CD4-positive, alpha-beta T cell treated with Interleukin-15 for 4 hours (primary cell): ENCODE data around the gene SPOCK3.
"Not testable (repeated sequence)": the region's sequence is repeated elsewhere in the genome, so short reads cannot be mapped to it uniquely, and the experiment has no call there.

Experiments
- DNase-seq: peaks from one replicate; pipeline ENCODE4 v3.0.0-alpha.2; 2020; ENCODE audit warnings: low spot score

The SPOCK3 gene

DNA sequence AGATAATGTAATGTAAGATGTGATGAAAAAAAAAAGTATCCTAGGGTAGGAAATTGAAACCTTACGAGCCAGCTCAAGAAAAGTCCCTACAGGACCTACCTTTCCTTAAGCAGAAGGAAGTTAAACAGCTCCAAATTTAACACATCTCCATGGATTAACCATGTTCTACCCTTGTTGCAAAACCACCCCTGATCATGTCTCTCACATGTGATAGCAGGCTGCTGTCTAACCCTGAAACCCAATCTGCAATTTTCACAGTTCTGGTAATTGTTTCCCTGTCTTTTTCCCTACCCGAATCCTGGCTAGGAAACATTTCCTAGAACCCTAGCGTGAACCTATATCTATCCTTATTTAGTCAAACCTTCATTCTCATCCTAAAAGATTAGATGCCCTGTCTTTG lies 198.9 kb downstream of the SPOCK3 start:
- DNase-seq: no peak

- no peak for DNase-seq
Measured at GRCh38 chr4:167034983-167035382, 199.3 kb downstream of the SPOCK3 start.

- DNase-seq: no peak
Measured at GRCh38 chr4:167032871-167033270, 201.4 kb downstream of the SPOCK3 start.

- no peak for DNase-seq
Measured at GRCh38 chr4:167031534-167032156, 202.6 kb downstream of the SPOCK3 start.

- DNase-seq: no peak
Measured at GRCh38 chr4:167028976-167029375, 205.3 kb downstream of the SPOCK3 start.

- DNase-seq: no peak
Measured at GRCh38 chr4:167025670-167026069, 208.6 kb downstream of the SPOCK3 start.

DNA sequence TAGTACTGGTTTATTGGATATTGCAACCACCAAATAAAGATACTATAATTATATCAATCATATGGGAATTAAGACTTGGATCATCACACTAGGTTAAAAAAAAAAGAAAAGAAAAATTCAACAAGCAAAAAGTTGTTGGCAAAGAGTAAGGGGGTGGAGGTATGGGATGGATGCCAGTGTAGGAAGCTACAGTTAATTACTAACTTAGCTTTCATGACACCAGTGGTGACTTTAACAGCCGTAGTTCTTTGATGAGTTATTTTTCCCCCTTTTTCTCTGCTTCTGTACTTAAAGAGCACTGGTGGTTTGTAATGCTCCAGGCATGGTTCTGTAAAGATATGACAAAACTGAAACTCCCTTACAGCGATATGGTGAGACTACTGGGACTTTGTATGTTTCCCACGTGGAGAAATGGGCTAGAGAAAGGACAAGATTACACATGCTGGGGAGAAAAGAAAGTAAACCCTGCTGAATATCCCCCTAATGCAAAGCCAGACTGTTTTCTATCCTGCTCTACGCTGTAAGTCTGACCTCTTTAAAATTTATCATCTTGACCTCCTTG lies 210.8 kb downstream of the SPOCK3 start:
- DNase-seq: no peak

DNA sequence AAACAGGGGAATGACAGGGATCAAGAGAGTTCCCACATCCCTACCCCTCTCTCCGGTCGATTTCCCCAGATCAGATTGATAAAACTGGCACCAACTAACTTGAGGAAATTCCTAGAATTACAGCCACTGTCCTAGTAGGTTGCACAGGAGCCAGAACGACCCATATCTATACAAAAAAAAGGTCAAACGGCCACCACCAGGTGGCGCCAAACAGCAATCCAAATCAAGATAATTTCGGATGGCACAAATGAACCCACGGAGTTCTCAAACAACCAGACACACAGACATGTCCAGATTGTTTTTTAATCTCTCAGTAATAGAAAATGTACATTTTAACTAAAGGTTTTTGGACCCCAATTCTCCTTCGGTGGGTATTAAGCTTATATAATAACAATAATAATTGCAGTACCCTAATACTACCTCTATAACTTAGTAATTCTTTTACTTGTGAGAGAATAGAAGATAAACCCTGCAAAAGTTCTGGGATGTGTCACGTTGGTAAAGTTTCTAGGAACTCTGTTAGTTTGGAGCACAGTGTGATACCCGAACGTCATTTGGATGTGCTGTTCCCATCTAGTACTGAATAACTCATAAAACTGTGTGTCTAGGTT lies 212.6 kb downstream of the SPOCK3 start:
- DNase-seq: peak; percentile 49

GRCh38 chr4:167020410-167020809 lies 213.9 kb downstream of the SPOCK3 start:
- no peak for DNase-seq

GRCh38 chr4:167014944-167015343 lies 219.3 kb downstream of the SPOCK3 start:
- DNase-seq: no peak

DNA sequence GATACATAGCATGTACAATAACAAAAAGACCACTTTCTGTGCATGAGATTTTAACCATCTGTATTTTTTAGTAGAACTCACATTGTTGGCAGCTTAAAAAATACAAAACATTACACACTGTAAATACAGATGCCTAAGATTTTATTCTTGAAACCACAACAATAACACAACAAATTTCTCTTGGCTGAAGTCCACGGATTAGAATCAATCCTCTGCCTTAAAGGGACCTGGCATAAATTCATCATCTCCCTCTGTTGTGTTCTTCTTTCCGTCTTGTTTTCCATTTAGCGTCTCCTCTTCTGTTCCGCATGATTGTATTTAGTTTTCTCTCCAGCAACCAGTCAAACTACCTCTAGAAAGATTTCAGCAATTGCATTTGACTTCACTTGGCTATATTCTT lies 231.0 kb downstream of the SPOCK3 start:
- no peak for DNase-seq

GRCh38 chr4:167000141-167000852 lies 234.0 kb downstream of the SPOCK3 start:
- no peak for DNase-seq

- DNase-seq: no peak
Measured at GRCh38 chr4:166996216-166996615, 238.1 kb downstream of the SPOCK3 start.

DNA sequence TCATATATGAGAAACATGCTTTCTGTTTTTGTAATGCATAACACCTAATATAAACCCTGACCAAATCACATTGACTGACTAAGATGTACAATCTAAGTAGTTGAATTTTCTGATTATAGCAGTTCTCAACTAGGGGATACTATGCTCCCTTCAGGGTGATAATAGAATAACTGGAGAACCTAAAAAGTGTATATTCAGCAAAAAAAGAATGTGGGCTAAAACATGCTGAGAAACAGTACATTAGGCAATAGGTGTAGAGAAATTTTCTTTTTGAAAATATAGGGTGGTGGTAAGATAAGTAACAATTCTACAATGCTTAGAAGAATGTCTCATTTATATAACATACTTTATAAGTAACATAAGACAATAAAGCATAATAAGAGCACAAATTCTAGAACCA lies 239.6 kb downstream of the SPOCK3 start:
- no peak for DNase-seq

GRCh38 chr4:166991006-166991561 lies 243.2 kb downstream of the SPOCK3 start:
- DNase-seq: no peak

- DNase-seq: no peak
Measured at GRCh38 chr4:166989886-166990285, 244.4 kb downstream of the SPOCK3 start.

DNA sequence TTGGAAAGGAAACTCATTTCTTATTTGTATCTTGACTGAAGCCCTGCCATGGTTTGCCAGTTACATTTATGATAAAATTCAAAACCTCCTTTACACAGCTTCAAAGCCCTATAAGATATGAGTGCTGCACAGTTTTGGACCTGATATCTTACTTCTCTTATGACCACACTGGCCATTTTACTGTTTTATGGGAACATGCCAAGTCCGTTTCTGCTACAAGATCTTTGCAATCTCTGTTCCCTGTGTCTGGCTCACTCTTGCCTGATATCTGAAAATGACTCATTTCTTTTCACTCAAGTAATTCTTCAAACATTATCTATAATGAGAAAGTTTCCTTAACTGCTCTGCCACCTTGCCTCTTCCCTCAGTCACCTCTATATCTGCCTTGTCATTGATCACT lies 247.3 kb downstream of the SPOCK3 start:
- no peak for DNase-seq

DNA sequence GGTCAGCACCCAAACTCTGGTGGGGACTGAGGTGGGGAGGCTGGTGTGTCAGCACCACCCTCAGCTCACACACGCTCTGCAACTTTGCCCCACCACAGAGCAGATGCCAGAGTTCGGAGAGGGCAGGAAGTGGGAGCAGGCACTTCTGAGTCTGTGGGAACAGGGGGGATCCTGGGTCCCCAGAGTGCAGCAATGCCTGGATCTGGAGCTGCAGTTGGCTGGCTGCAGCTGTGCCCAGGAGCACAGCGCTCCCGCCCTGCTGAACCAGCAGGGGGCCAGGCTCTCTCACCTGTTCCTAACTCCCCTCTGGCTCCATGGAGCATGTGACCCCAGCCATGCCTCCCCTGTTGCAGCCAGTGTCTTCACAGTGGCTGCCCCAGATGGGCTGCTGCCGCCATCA lies 252.4 kb downstream of the SPOCK3 start:
- no peak for DNase-seq

DNA sequence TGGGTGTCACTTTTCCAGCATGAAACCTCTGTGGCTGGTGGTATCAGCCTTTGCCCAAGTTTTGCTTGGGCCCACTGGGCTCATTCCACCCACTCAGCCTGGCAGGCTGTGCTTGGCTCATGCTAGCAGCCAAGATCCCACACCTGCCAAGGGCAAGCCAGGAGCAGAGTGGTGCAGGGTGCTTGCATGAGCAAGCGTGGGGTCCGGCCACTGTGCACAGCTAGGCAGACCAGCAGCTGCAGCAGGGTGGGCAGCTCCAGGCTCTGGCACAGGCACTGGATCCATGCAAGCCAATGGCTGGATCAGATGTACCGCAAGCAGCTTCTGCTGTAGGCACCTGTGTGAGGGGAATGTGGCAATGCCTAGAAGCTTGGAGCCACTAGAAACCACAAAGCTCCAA lies 253.9 kb downstream of the SPOCK3 start:
- DNase-seq: no peak

- no peak for DNase-seq
Measured at GRCh38 chr4:166977596-166977995, 256.7 kb downstream of the SPOCK3 start.

DNA sequence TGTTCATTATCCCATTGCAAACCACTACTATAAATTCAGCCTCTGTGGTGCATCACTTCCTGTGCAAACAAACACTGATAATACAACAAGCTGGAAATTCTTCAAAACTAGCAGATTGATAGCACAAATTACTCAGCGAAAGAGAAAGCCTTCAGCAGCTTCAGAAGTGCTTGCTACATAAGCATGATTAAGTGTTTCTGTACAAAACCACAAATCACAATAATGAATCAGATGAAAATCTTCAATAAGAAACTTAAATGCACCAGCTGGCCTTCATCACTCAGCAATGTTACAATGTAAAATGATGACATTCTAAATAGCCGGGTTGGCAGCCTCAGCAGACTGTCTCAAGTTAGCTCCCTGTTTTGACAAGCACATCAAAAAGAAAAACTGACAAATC lies 262.2 kb downstream of the SPOCK3 start:
- no peak for DNase-seq

GRCh38 chr4:166968219-166968618 lies 266.1 kb downstream of the SPOCK3 start:
- not testable (repeated sequence) for DNase-seq

GRCh38 chr4:166965562-166965961 lies 268.7 kb downstream of the SPOCK3 start:
- DNase-seq: no peak
